Activated CD4-positive, alpha-beta T cell treated with anti-CD3 and anti-CD28 coated beads for 1 hour (primary cell): ENCODE data around the gene WNK2.

Source experiments
- DNase-seq: peaks from one replicate; pipeline ENCODE4 v3.0.0-alpha.2; 2020

Gene WNK2

DNA sequence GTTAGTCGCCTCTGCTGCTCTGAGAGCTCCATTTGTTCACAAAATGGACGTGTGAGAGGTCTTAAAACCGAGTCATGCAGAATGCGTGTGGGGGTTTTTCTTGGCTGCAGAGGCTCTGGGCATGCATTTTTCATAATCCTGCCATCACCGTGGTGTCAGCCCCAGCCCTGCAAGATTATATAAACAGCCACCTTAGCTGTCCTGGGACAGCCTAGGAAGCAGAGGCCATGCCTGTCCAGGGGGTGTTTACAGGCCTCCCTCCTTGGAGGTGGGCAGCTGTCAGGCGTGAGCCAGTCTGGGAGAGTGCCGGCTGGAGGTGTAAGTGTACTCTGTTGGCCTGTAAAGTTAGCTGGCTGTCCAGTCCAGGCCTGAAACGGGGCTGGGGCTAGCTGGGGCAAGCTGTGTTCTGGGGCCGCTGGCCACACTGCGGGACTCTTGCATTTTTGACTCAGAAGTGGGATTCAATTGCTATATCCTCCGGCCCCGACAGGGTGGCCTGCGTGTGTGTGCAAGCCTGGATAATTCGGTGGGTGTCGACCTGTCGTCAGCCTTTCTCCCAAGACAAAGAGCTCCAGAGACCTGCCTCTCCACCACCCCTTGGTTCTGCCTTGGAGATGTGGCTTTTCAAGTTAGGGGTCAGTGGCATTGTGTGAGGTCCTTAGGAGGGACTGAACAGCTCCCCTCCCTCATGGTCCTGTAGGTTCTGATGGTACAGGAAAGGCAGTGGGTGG lies 2.4 kb downstream of the WNK2 start:
- DNase-seq, result no peak

DNA sequence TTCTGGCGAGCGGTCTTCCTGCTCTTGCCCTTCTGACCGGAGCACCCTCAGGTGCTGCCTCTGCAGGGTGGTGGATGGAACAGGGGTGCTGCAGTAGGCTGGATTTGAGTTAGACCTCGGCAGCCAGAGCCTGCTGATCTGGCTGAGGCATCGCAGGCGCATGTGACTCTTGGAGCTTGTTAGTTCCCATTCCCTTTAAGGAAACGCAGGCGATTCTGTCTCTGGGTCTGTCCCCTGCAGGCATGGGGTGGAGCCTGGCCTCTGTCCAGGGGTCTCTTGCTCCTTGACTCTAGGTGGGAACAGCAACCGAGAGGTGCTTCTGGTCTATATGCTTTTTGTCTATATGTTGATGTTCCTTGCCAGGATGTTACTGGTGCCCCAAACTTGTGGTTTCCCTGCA lies 3.1 kb downstream of the WNK2 start:
- DNase-seq, result no peak

DNA sequence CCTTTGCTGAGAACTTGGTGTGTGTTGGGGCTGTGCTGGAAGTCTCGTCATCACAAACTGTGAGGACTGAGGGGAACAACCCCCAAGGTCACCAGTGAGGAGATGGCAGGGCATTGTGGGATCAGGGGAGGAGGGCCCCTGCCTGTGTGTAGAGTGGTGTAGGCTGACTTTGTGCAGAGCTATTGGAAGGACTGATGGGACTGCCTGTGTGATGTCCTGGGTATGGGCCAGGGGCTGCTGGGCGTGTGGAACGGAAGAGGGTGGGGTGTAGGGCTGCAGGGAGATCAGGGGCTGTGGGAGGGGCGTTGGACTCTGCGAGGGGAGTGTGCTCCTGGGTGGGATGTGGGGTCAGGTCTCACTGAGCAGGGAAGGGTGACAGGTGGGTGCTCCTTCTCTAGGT lies 3.6 kb downstream of the WNK2 start:
- no peak for DNase-seq

DNA sequence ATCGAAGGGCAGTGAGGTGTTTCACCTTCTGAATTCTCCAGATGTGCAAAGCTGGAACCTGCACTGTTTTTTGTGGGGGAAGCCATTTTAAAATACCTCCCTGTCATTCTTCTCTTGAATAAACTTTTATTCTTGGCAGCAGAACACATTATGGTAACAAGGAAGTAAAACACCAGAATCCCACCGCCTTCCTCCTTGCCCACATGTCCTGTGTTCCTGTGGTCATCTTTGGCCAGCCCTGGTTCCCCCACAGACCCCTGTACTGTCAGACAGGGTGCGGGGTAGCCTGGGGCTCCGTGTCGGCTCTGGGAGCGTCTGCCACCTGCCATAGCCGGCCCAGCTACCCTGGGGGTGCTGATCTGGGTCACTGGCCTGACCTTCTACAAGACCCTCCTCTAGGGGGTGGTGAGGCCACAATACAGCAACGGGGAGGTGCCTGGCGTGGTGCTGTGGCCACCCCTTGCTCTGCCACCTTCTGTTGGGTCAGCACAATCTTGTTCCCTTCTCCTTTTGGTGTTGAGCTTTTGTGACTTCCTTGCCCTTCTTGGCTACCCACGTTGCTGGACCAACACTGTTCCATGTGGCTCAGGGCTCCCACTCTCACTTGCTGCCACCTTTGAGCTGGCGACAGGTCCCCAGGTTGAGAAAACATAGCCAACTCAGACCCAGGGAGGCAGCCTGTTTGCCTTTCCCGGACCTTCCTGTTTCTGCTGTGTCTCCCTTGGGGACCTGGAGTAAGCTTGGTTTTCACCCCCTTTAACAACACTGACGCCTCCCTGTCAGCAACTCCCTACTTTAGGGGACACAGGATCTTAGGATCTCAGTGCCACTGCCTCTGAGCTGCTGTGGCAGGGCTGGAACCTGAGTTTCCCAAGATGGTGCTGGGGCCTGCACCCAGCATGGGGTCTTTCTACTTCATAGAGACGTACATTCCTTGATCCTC lies 4.8 kb downstream of the WNK2 start:
- DNase-seq, result no peak

DNA sequence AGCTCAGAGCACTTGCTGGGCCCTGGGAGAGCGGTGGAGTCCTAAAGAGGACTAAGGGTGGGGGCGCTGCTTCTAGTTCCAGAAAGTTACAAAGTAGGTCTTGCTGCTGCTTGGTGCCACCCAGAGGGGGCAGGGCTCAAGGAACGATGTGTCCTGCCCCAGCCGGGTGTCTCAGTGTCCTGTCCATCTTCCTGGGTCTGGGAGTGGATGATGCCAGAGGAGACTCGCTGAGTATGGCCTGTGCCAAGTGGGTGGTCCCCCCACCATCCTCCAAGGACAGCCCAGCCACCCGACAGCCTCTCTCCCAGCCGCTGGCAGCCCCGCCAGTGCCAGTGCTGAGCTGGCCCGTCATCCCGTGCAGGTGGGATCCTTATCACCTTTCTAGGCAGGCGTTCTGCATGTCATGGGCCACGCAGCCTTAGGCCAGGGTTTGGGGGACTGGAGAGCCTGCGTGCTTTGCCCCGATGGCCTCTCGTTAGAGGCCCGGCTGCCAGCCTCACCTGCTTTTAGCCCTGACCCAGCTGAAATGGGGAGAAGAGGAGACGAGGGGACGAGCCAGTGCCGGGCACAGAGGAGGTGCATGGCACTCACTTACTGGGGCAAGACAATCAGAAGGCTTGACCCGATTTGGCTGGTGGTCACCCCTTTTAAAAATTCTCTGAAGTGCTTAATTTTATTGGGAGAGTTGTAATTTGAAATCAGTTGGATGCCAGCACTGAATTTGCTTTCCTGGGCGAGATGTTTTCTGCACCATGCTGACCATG lies 5.6 kb downstream of the WNK2 start:
- DNase-seq, result no peak

DNA sequence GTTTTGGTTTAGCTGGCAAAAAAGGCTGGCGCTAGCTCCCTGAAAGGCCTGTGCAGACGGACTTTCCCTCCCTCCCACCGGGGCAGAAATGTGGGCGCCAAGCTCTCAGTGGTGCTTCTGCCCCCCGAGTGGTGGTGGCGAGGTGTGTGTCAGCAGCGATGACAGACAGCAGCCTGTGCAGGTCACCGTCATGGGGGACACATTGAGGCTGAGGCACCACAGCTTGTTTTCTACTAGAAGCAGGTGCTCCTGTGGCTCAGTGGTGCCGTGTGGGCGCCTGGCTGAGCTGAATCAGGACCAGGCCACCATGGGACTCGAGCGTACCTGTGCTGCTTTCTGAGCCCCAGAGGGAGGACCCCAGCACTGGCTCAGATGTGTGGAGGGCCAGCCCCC lies 6.2 kb downstream of the WNK2 start:
- no peak for DNase-seq

DNA sequence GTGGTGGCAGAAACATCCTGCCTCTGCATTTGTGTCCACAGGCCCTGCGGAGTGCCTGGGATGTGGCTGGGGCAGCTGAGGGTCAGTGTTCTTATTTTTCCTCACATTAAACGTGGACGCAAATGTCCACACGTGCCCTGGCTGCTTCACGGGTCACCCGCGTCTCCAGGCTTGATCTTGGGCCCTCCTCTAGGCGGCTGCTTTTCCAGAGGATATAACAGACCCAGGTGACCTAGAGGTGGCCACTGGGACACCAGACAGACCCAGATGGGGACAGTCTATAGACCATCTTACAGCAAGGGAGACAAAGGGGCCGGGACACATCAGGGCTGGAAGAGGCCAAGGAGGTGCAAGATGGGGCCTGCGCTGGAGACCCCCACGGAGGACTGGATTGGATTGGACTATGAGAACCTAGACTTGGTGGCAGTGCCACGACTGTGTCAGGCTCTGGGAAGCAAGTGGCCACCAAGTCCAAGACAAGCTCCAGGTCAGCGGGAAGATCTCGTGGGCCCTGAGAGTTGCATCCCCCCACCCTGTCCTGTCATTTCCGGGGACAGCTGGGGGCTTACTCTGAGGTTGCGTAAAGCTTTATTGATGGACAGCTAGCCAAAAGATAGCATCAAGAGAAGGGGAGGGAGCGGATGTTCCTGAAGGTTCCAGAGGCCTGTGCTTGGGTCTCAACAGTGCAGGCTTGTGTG lies 6.9 kb downstream of the WNK2 start:
- no peak for DNase-seq

DNA sequence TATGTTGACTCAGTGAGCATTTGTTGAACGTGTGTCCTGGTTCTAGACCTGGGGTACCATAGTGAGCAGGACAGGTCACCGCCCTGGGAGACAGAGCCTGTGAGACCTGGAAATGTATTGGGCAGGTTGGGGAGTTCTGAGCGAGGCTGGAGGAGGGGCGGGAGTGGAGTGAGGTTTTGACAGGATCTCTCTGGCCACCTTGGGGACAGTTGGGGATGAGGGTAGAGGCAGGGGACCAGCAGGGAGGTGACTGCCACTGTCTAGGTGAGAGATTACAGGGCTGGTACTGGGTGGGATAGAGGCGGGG lies 7.4 kb downstream of the WNK2 start:
- no peak for DNase-seq

DNA sequence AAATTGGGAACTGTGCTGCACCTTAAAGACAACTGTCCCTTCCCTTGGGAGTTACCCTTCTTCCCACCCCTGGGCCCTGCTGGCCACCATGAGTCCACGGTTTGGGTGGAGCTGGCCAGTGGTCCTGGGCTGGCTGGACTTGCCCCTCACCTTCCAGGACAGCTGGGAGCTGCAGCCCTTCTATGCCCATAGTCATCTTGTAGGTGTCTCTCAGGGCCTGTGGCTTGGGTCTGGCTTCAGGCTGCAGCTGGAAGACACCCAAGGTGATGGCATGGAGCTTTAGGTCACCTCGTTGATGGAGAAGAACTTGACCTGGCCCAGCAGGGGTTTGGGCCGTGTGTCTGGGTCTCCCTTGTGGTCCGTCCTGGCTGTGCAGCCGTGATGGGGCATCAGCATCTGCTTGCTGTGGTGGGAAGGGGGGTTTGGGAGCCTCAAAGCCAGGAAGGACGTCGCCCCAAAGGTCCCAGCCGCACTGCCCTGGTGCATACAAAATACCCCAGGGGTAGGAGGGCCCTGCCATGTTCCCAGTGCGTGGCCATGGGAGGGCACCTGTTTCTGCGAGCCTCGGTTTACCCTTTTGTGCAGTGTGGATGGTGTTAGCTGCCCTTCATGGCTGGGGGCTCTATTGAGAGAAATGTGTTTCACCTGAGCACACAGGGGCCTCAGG lies 8.9 kb downstream of the WNK2 start:
- no peak for DNase-seq

DNA sequence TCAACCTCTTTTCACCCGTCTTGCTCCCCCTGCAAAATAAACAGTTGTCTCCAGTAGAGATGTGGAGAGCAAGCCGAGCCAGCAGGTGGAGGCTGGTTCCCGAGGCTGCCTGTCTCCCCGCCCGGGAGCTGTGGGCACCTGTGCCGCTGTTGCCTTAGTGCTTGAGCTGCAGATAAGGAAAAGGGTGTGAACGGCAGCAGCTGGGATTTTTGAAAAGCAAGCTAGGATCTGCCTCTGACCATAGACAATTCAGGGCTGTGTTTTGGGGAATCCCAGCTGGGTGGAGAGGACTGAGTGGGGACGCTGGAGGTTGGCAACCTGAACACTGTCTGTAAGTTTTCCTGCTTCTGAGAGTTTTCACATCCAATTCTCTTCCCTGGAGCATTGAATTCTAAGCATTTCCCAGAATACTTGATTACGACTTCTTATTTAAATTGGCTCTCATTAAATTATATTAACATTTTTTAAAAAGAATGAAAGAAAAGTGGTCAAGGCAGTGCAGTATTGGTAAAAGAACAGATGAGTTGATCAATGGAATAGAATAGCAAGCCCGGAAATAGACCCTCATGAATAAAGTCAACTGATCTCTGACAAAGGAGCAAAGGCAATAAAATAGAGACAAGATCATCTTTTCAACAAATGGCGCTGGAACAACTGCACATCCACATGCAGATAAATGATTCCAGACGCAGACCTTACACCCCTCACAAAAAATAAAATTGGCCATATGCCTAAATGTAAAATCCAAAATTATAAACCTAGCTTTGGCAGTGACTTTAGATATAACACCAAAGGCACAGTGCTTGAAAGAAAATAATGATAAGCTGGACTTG lies 9.7 kb downstream of the WNK2 start:
- no peak for DNase-seq

DNA sequence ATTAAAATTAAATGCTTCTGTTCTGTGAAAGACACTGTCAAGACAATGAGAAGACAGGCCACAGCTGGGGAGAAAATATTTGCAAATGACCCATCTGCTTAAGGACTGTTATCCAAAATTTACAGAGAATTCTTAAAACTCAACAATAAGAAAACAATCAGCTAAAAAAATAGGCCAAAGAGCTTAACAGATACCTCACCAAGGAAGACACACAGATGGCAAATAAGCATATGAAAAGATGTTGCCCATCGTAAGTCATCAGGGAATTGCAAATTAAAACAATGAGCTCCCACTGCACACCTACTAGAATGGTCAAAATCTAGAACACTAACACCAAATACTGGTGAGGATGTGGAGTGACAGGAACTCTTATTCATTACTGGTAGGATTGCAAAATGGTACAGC lies 10.3 kb downstream of the WNK2 start:
- no peak for DNase-seq

DNA sequence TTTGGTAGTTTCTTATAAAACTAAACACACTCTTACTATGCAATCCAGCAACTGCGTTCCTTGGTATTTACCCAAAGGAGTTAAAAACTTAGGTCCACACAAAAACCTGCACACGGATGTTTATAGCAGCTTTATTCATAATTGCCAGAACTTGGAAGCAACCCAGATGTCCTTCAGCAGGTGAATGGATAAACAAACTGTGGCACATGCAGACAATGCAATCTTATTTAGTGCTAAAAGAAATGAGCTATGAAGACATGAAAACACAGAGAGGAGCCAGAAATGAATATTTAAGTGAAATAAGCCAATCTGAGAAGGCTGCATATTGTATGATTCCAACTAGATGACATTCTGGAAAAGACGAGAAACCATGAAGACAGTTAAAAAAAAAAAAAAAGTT lies 10.7 kb downstream of the WNK2 start:
- DNase-seq, result no peak

DNA sequence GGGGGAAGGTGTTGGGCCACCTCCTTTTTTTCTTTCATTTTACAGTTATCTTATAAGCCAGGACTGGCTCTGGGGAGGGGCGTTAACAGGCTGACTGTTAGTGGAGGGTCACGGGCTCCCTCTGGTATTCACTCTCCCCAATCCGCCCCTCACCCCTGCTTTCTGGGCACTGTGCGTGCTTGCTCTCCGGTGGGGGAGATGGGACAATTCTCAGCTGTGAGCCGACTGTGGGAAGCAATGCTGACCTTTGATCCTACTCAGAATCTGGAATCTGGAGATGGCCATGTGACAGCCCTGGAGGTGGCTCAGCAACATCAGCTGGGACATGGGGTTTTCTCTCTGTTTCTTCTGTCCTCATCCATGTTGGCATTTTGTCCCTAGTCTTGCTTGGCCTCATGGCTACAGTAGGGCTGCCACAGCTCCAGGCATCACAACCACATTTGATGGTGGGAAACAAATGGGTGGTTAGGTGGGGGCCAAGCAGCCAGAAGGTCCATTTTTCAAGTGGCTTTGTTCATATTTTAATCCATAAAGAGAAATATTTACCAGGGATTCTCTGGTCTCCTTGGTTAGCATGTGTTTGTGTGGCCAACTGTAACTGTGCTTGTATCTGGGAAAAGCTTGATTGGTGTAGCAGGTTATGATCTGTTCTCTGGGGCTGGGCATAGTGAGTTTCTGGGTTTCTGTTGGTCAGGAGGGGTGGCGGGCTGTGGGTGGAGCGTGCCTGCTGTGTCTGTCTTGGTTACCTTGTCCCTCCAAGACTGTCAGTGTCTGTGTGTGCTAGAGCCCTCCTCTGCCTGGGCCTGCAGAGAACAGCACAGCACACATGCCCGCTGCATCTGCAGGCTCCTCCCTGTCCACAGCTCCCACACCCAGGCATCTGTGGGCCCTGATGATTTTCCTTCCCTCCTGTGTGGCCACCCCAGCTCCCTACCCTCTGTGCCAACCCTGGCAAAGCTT lies 12.4 kb downstream of the WNK2 start:
- no peak for DNase-seq

DNA sequence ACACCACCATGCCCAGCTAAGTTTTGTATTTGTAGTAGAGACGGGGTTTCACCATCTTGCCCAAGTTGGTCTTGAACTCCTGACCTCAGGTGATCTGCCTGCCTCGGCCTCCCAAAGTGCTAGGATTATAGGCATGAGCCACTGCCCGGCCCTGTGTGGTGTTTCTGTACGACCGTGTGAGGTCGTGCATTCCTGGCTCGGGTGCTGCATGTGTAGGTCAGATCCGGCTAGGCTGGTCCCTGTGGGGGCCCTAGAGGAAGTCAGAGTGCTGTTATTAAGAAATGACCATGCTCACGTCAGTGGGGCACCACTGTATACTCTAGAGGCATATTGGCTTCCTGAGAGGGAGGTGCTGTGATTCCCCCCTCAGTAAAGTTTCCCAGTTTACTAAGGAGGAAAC lies 13.7 kb downstream of the WNK2 start:
- DNase-seq, result no peak

DNA sequence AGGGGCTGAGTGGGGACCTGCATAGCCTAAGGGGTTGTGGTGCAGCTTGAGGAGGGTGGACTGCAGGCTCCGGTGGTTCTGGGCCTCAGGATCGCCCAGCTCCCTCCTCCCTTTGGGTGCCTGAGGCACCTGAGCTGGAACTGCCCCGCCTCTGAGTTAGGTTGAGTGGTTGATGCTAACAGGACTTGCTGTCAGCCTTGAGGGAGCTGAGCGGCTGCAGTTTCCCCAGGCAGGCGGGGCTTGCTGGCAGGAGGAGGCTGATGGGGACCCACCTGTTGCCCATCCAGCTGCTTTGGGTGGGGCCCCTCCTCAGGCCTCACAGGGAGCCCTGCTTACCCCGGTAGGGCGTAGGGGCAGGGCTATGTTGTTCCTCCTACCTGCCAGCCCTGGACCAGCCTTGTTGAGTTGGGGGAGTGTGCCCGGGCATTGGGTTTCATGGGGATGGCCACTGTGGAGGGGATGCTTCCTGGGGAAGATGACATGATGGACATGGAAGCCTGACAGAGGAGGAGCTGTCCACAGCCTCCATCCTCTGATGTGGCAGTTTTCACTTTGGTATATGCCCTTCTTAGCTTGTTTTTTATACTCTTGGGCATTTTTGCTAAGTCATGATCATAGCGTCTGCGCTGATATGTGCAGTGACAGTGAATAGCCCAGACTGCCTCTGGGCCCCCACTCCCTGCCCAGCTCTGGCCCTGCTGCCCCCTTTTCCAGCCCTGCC lies 14.3 kb downstream of the WNK2 start:
- DNase-seq, result no peak

DNA sequence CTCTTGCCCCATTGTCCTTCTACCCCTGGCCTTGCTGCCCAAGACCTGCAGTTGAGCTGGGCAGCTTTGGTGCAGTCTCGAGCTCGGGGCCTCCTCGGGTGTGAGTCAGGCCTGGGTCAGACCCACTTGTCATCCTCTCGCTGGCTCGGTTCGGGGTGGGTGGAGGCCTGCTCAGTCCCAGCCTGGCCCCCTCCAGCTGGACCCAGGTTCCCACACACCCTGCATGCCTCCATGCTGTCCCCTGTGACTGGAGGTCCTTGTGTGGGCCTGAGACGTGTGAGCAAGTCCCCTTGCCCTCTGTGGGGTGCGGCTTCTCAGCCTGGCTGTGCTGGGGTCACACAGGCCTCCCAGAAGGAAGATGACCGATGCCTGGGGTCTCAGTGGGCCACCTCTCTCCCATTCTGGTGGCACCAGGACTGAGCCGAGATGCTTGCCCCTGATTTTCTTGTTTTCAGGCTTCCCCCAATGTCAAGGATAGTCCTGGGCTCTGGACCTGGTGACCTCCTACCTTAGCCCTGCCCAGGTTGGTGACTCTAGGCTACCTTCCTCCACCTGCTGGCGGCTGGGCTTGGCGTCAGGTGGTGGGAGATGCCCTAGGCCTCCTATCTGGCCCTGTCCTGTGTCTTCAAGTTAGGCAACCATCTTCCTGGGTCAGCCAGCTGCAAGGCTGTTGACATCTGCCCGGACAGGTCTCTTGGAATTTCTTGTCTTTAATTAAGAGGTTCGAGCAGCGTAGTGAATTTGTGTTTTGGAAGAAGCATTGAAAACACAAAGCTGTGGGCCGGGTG lies 15.1 kb downstream of the WNK2 start:
- DNase-seq, result no peak

DNA sequence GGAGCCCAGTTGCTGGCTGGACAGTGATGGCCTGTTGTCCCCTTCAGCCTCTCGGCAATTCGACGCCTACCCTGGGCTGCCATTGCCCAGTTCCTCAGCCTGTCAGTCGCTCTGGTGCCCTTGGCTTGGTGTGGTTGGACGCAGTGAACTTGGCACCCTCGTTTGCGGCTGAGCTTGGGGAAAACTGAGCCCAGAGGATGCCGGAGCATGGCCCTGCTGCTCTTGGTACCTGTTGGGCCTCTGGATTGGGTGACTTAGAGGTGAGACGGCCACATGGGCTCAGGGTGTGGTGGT lies 16.5 kb downstream of the WNK2 start:
- DNase-seq, result no peak

DNA sequence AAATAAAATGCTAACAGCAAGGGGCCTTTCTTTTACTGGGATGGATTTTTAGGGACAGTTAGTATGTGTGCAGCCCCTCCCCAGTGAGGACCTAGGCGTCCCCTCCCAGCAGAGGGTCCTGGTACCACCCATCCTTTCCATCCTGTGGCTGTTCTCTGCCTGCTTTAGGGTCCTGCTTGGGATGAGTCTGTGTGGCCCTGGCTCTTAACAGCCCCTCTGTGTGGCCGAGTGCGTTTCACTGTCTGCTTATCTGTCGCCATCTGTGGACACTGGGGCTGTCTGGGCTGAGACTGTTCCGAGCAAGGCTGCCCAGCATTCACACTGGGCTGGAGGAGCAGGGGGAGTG lies 17.0 kb downstream of the WNK2 start:
- no peak for DNase-seq

DNA sequence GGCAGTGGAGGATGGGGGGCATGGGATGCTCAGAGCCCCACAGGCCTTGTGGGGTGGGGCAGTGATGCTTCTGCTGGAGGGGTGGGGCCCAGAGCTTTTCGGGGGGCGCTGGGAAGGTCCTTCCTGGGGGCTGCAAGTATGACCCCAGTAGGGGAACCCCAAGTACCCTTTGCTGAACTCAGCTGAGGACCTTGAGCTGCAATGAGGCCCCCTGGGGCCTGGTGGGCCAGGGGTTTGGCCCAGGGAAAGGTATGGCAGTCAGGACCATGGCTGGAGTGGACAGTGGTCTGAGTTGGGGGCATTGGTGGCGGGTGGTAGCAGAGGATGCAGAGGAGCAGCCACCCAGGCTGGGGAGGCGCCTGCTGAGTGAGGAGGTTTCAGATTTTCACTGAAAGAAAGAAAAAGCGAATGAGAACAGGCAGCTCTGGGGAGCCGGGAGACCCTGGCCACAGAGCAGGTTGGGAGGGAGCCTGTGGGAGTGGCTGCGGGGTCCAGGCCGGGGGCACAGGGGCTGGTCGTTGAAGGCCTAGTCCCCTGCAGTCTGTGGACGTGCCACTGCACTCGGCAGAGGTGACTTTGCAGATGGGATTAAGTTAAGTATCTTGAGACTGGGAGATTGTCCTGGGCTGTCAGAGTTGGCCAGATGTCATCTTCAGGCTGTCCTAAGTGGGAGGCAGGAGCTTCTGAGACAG lies 19.2 kb downstream of the WNK2 start:
- DNase-seq, result no peak
